SK-N-SH treated with all-trans-retinoic acid at 6 μM for 48 hours (cell line): ENCODE measurements around the gene CHRND.

ENCODE experiments used
- ATAC-seq: fragments of 200-7000 bp; cut with Tn5 transposase; 3 replicates; pipeline ENCODE4 v1.9.1; 2020; ENCODE audit warnings: mild to moderate bottlenecking, moderate library complexity
- ARNTL ChIP-seq: fragments of 450-650 bp; formaldehyde crosslinking; IDR thresholded peaks from 2 replicates; pipeline ENCODE4 v1.5.0; 2020; ENCODE audit warnings: low read depth, mild to moderate bottlenecking, moderate library complexity, borderline replicate concordance
- BACH2 ChIP-seq: fragments of 250-450 bp; sonication (Bioruptor Pico); IDR thresholded peaks from 2 replicates; pipeline ENCODE4 v1.9.0; 2021; ENCODE audit warnings: mild to moderate bottlenecking, borderline replicate concordance
- ESRRG ChIP-seq: fragments of 250-450 bp; sonication (Bioruptor Pico); IDR thresholded peaks from 2 replicates; pipeline ENCODE4 v1.6.1; 2021; ENCODE audit warnings: mild to moderate bottlenecking
- GLIS3 ChIP-seq: fragments of 250-450 bp; sonication (Bioruptor Pico); IDR thresholded peaks from 2 replicates; pipeline ENCODE4 v1.5.0; 2020; ENCODE audit warnings: mild to moderate bottlenecking, moderate library complexity
- OSR1 ChIP-seq: fragments of 250-450 bp; sonication (Bioruptor Pico); IDR thresholded peaks from 2 replicates; pipeline ENCODE4 v1.8.0; 2022; ENCODE audit warnings: moderate library complexity, mild to moderate bottlenecking, inconsistent platforms
- PPARA ChIP-seq: fragments of 250-450 bp; sonication (Bioruptor Pico); IDR thresholded peaks from 2 replicates; pipeline ENCODE4 v1.5.0; 2020; ENCODE audit warnings: mild to moderate bottlenecking, borderline replicate concordance
- RARB ChIP-seq: fragments of 250-450 bp; sonication (Bioruptor Pico); IDR thresholded peaks from 2 replicates; pipeline ENCODE4 v1.8.0; 2021; ENCODE audit warnings: mild to moderate bottlenecking, moderate library complexity
- SNAI2 ChIP-seq: fragments of 250-450 bp; sonication (Bioruptor Pico); IDR thresholded peaks from 2 replicates; pipeline ENCODE4 v1.5.0; 2020; ENCODE audit warnings: mild to moderate bottlenecking, moderate library complexity
- TCF4 ChIP-seq: fragments of 250-450 bp; sonication (Bioruptor Pico); IDR thresholded peaks from 2 replicates; pipeline ENCODE4 v1.8.0; 2021; ENCODE audit warnings: mild to moderate bottlenecking, moderate library complexity, borderline replicate concordance
- TOX ChIP-seq: fragments of 250-450 bp; sonication (Bioruptor Pico); IDR thresholded peaks from 2 replicates; pipeline ENCODE4 v1.8.0; 2021; ENCODE audit warnings: mild to moderate bottlenecking, moderate library complexity, borderline replicate concordance
- ZC3H10 ChIP-seq: fragments of 250-450 bp; sonication (Bioruptor Pico); IDR thresholded peaks from 2 replicates; pipeline ENCODE4 v1.5.1; 2021; ENCODE audit warnings: mild to moderate bottlenecking, moderate library complexity
- ZFP3 ChIP-seq: fragments of 250-450 bp; sonication (Bioruptor Pico); IDR thresholded peaks from 2 replicates; pipeline ENCODE4 v1.5.0; 2020; ENCODE audit warnings: mild to moderate bottlenecking, moderate library complexity
- ZFP30 ChIP-seq: fragments of 450-650 bp; formaldehyde crosslinking; IDR thresholded peaks from 2 replicates; pipeline ENCODE4 v1.5.0; 2022; ENCODE audit warnings: mild to moderate bottlenecking, moderate library complexity
- ZNF565 ChIP-seq: fragments of 450-650 bp; formaldehyde crosslinking; conservative IDR thresholded peaks from 2 replicates; pipeline ENCODE4 v1.5.0; 2020; ENCODE audit warnings: low read depth, mild to moderate bottlenecking, moderate library complexity
- ZNF70 ChIP-seq: fragments of 450-650 bp; formaldehyde crosslinking; IDR thresholded peaks from 2 replicates; pipeline ENCODE4 v1.5.0; 2020; ENCODE audit warnings: mild to moderate bottlenecking, moderate library complexity
- ZNF8 ChIP-seq: fragments of 450-650 bp; formaldehyde crosslinking; IDR thresholded peaks from 2 replicates; pipeline ENCODE4 v1.5.0; 2020; ENCODE audit warnings: mild to moderate bottlenecking, moderate library complexity
- TF ChIP-seq, protein P1 (sequence below): fragments of 250-450 bp; sonication (Bioruptor Pico); IDR thresholded peaks from 2 replicates; pipeline ENCODE4 v1.8.0; 2021; ENCODE audit warnings: low read depth, mild to moderate bottlenecking, moderate library complexity, borderline replicate concordance
- TF ChIP-seq, protein P2 (sequence below): fragments of 250-450 bp; sonication (Bioruptor Pico); IDR thresholded peaks from 2 replicates; pipeline ENCODE4 v1.5.1; 2020; ENCODE audit warnings: low read depth, mild to moderate bottlenecking, moderate library complexity
- TF ChIP-seq, protein P3 (sequence below): fragments of 250-450 bp; sonication (Bioruptor Pico); IDR thresholded peaks from 2 replicates; pipeline ENCODE4 v1.5.0; 2020; ENCODE audit warnings: mild to moderate bottlenecking, moderate library complexity
- TF ChIP-seq, protein P4 (sequence below): fragments of 250-450 bp; sonication (Bioruptor Pico); IDR thresholded peaks from 2 replicates; pipeline ENCODE4 v1.8.0; 2020; ENCODE audit warnings: mild to moderate bottlenecking, moderate library complexity, borderline replicate concordance

Gene CHRND

DNA sequence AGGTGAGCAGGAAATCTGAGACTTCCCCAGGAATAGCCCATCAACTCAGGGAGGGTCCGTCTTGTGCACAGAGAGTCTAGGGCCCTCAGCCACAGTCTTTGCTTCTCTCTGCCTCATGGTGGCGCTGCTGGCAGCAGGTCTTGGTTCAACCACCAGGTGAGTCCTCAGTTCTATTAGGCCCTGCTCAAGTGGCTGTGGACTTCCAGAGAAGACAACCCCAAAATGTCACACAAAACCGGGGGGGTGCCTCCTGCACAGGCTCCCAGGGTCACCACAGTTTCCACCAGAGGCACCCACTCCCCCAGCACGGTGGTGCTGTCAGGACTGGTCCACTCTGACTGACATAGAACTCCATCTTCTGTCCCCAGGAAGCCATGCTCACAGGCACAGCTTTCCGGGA is 11.1 kb downstream of the CHRND start:
- TF ChIP-seq PPARA (CRISPR knock-in tag) (no peak), ZNF565 (CRISPR knock-in tag) (no peak), ARNTL (CRISPR knock-in tag) (no peak), SNAI2 (CRISPR knock-in tag) (no peak), ZNF70 (CRISPR knock-in tag) (no peak), ZNF8 (CRISPR knock-in tag) (no peak), ZC3H10 (CRISPR knock-in tag) (no peak), TCF4 (CRISPR knock-in tag) (no peak), BACH2 (CRISPR knock-in tag) (no peak), TOX (CRISPR knock-in tag) (no peak)
- TF ChIP-seq, protein P1, sequence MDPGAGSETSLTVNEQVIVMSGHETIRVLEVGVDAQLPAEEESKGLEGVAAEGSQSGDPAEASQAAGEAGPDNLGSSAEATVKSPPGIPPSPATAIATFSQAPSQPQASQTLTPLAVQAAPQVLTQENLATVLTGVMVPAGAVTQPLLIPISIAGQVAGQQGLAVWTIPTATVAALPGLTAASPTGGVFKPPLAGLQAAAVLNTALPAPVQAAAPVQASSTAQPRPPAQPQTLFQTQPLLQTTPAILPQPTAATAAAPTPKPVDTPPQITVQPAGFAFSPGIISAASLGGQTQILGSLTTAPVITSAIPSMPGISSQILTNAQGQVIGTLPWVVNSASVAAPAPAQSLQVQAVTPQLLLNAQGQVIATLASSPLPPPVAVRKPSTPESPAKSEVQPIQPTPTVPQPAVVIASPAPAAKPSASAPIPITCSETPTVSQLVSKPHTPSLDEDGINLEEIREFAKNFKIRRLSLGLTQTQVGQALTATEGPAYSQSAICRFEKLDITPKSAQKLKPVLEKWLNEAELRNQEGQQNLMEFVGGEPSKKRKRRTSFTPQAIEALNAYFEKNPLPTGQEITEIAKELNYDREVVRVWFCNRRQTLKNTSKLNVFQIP (CRISPR knock-in tag) = no peak
- TF ChIP-seq, all 23 proteins: peak for 0
- no peak for ATAC-seq

DNA sequence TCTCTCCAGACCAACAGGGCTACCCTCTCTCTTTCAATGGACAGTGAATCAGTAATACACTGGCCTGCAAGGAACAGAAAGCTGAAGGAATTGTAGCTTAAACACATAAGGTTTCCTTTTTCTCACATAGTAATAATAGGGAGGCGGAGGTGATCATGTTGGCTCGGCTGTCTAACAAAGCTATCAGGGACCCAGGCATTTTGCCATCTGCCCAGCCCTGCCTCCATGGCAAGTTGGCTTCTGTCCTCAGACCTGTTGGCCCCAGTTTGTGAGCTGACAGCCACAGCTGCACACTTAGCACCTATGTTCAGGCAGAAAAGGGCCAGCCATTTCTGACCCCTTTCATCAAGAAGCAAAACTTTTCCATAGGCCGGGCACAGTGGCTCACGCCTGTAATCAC is 11.5 kb downstream of the CHRND start:
- no peak for ATAC-seq
- no peak for TF ChIP-seq ZFP30 (CRISPR knock-in tag)
- TF ChIP-seq ESRRG = no peak
- no peak for TF ChIP-seq BACH2 (CRISPR knock-in tag)
- TF ChIP-seq, protein P1 (CRISPR knock-in tag) = no peak
- TF ChIP-seq, protein P2, sequence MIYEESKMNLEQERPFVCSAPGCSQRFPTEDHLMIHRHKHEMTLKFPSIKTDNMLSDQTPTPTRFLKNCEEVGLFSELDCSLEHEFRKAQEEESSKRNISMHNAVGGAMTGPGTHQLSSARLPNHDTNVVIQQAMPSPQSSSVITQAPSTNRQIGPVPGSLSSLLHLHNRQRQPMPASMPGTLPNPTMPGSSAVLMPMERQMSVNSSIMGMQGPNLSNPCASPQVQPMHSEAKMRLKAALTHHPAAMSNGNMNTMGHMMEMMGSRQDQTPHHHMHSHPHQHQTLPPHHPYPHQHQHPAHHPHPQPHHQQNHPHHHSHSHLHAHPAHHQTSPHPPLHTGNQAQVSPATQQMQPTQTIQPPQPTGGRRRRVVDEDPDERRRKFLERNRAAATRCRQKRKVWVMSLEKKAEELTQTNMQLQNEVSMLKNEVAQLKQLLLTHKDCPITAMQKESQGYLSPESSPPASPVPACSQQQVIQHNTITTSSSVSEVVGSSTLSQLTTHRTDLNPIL (CRISPR knock-in tag) = no peak
- TF ChIP-seq RARB (CRISPR knock-in tag) = no peak
- TF ChIP-seq SNAI2 (CRISPR knock-in tag) = no peak

DNA sequence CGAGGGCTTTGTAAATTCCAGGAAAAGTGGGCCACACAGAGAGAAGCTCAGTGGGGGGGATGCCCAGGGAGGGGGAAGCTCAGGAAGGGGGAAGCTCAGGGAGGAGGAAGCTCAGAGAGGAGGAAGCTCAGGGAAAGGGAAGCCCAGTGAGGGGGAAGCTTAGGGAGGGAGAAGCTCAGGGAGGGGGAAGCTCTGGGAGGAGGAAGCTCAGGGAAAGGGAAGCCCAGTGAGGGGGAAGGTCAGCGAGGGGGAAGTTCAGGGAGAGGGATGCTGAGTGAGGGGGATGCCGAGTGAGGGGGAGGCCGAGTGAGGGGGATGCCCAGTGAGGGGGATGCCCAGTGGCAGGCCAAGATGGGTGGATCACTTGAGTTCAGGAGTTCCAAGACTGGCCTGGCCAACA is 12.7 kb downstream of the CHRND start:
- TF ChIP-seq ESRRG (no peak), TOX (CRISPR knock-in tag) (no peak), ARNTL (CRISPR knock-in tag) (no peak), ZC3H10 (CRISPR knock-in tag) (no peak), PPARA (CRISPR knock-in tag) (no peak), ZNF565 (CRISPR knock-in tag) (no peak), OSR1 (no peak)
- TF ChIP-seq, protein P3, sequence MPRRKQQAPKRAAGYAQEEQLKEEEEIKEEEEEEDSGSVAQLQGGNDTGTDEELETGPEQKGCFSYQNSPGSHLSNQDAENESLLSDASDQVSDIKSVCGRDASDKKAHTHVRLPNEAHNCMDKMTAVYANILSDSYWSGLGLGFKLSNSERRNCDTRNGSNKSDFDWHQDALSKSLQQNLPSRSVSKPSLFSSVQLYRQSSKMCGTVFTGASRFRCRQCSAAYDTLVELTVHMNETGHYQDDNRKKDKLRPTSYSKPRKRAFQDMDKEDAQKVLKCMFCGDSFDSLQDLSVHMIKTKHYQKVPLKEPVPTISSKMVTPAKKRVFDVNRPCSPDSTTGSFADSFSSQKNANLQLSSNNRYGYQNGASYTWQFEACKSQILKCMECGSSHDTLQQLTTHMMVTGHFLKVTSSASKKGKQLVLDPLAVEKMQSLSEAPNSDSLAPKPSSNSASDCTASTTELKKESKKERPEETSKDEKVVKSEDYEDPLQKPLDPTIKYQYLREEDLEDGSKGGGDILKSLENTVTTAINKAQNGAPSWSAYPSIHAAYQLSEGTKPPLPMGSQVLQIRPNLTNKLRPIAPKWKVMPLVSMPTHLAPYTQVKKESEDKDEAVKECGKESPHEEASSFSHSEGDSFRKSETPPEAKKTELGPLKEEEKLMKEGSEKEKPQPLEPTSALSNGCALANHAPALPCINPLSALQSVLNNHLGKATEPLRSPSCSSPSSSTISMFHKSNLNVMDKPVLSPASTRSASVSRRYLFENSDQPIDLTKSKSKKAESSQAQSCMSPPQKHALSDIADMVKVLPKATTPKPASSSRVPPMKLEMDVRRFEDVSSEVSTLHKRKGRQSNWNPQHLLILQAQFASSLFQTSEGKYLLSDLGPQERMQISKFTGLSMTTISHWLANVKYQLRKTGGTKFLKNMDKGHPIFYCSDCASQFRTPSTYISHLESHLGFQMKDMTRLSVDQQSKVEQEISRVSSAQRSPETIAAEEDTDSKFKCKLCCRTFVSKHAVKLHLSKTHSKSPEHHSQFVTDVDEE (CRISPR knock-in tag) = no peak
- ATAC-seq = no peak

DNA sequence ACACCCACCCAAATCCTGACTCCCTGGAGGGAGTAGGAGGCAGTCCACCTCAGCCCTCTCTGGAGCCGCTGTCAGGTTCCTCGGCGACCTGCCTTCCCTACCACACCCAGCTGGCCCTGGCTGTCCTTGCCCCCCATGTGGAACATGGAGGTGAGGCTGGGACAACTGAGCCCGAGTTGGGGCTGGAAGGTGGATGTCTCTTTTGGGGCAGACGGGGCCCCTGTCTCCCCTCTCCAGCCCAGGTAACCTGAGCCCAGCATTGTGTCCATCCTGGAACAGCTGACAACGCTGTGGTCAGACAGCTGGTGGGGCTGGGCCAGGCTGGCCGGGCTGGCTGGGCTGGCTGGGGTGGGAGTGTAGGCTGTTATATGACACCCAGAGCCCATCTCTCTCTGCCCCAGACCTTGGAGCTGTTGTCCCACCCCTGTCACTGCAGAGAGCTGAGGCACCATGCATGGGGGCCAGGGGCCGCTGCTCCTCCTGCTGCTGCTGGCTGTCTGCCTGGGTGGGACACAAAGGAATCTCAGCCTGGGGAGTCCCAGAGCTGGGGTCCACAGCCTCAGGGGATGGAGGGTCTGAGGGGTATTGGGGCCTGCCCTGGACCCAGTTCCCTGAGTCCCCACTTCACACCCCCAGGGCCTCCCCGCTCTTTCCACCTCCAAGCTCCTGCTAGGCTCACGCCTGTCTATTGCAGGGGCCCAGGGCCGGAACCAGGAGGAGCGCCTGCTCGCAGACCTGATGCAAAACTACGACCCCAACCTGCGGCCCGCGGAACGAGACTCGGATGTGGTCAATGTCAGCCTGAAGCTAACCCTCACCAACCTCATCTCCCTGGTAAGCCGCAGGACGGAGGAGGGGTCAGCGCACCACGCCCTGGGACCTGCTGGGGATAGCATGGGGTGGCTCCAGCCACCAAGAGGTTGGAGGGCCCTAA is 13.6 kb downstream of the CHRND start, which contains the start of gene CHRNG:
CHRNG (plus strand) TSS at position 395 of the 934 bp plus-strand sequence; CDS start at position 451, 56 bp downstream.
- no peak; the same call in 2 of the 3 replicates for ATAC-seq
- TF ChIP-seq ZFP3 = no peak
- no peak for TF ChIP-seq ZNF8 (CRISPR knock-in tag)
- TF ChIP-seq BACH2 (CRISPR knock-in tag) = no peak
- TF ChIP-seq OSR1 = no peak
- no peak for TF ChIP-seq PPARA (CRISPR knock-in tag)
- TF ChIP-seq GLIS3 (CRISPR knock-in tag) = no peak
- TF ChIP-seq TCF4 (CRISPR knock-in tag) = no peak
- TF ChIP-seq, protein P1 (CRISPR knock-in tag) = no peak
- no peak for TF ChIP-seq ARNTL (CRISPR knock-in tag)
- no peak for TF ChIP-seq RARB (CRISPR knock-in tag)
- TF ChIP-seq ZC3H10 (CRISPR knock-in tag) = no peak
- TF ChIP-seq SNAI2 (CRISPR knock-in tag) = no peak
- TF ChIP-seq ZFP30 (CRISPR knock-in tag) = no peak
- no peak for TF ChIP-seq ZNF565 (CRISPR knock-in tag)
- TF ChIP-seq, protein P4, sequence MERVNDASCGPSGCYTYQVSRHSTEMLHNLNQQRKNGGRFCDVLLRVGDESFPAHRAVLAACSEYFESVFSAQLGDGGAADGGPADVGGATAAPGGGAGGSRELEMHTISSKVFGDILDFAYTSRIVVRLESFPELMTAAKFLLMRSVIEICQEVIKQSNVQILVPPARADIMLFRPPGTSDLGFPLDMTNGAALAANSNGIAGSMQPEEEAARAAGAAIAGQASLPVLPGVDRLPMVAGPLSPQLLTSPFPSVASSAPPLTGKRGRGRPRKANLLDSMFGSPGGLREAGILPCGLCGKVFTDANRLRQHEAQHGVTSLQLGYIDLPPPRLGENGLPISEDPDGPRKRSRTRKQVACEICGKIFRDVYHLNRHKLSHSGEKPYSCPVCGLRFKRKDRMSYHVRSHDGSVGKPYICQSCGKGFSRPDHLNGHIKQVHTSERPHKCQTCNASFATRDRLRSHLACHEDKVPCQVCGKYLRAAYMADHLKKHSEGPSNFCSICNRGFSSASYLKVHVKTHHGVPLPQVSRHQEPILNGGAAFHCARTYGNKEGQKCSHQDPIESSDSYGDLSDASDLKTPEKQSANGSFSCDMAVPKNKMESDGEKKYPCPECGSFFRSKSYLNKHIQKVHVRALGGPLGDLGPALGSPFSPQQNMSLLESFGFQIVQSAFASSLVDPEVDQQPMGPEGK = no peak
